IMR-90 (cell line): ENCODE results near the gene RHO. TPM values are rescaled to one million over a fixed set of nuclear protein-coding genes. Genes with fewer than 3 reads are reported as not detected.

Source experiments
- ATAC-seq: fragments of 200-7000 bp; cut with Tn5 transposase; 2 replicates; pipeline ENCODE4 v1.9.1; 2020; ENCODE audit warnings: low read depth, mild to moderate bottlenecking, moderate library complexity
- BruUV-seq: library from RNA; stranded (reverse); fragments of 400-500 nt; replicated peaks from 2 replicates; lab custom pipeline; 2021; lab: Mats Ljungman, UMichigan
- CTCF ChIA-PET: fragments of 300-600 bp; formaldehyde crosslinking; extraction: SDS; loops from one replicate; lab custom pipeline; 2021; ENCODE audit warnings: antibody characterized with exemption; lab: Yijun Ruan, JAX
- POLR2A ChIA-PET: fragments of 300-600 bp; sonication (Branson Sonifier 250); formaldehyde crosslinking; loops from one replicate; lab custom pipeline; 2022; ENCODE audit warnings: antibody characterized with exemption; ENCODE audit not compliant: unreplicated experiment; lab: Charles Lee
- DNase-seq: peaks from one replicate; pipeline ENCODE4 v3.0.0; 2013
- H2AFZ ChIP-seq: replicated peaks from 2 replicates; pipeline ENCODE3; 2013; ENCODE audit warnings: low read length, mild to moderate bottlenecking; ENCODE audit not compliant: poor library complexity
- H2AK5ac ChIP-seq: 2 replicates; pipeline ENCODE4 v1.6.1; 2013; ENCODE audit warnings: low read depth, low read length, inconsistent platforms
- H2AK9ac ChIP-seq: replicated peaks from 2 replicates; pipeline ENCODE3; 2013; ENCODE audit warnings: mild to moderate bottlenecking, low read depth, low read length, moderate library complexity; ENCODE audit not compliant: poor library complexity
- H2BK120ac ChIP-seq: 2 replicates; pipeline ENCODE4 v1.6.1; 2013; ENCODE audit warnings: low read depth, low read length, inconsistent platforms
- H2BK15ac ChIP-seq: 3 replicates; pipeline ENCODE4 v1.6.1; 2013; ENCODE audit warnings: low read depth, low read length, inconsistent platforms
- H2BK20ac ChIP-seq: 2 replicates; pipeline ENCODE4 v1.6.1; 2013; ENCODE audit warnings: low read depth, mild to moderate bottlenecking, inconsistent platforms, low read length, moderate library complexity
- H2BK5ac ChIP-seq: 2 replicates; pipeline ENCODE4 v1.6.1; 2013; ENCODE audit warnings: mild to moderate bottlenecking, low read depth, low read length, inconsistent platforms; ENCODE audit not compliant: poor library complexity, severe bottlenecking
- H3K14ac ChIP-seq: replicated peaks from 2 replicates; pipeline ENCODE4 v1.6.1; 2013; ENCODE audit warnings: low read depth, low read length, inconsistent platforms
- H3K18ac ChIP-seq: 2 replicates; pipeline ENCODE4 v1.6.1; 2013; ENCODE audit warnings: low read depth, low read length, control low read depth
- H3K23ac ChIP-seq: 2 replicates; pipeline ENCODE4 v1.6.1; 2013; ENCODE audit warnings: low read depth, low read length, inconsistent platforms
- H3K27ac ChIP-seq: 2 replicates; pipeline ENCODE4 v1.5.1; 2013; ENCODE audit warnings: mild to moderate bottlenecking, control low read depth, low read length; ENCODE audit not compliant: insufficient read depth
- H3K27me3 ChIP-seq: 2 replicates; pipeline ENCODE4 v1.6.1; 2013; ENCODE audit warnings: low read length; ENCODE audit not compliant: control insufficient read depth, insufficient read depth
- H3K36me3 ChIP-seq: 2 replicates; pipeline ENCODE4 v1.6.1; 2013; ENCODE audit warnings: low read length, mixed read lengths; ENCODE audit not compliant: control insufficient read depth, insufficient read depth
- H3K4ac ChIP-seq: 2 replicates; pipeline ENCODE4 v1.6.1; 2013; ENCODE audit warnings: low read depth, low read length, inconsistent platforms
- H3K4me1 ChIP-seq: 2 replicates; pipeline ENCODE4 v1.6.1; 2013; ENCODE audit warnings: low read length, mixed read lengths; ENCODE audit not compliant: control insufficient read depth, insufficient read depth
- H3K4me2 ChIP-seq: 2 replicates; pipeline ENCODE4 v1.6.1; 2013; ENCODE audit warnings: low read depth, mild to moderate bottlenecking, control low read depth, low read length, moderate library complexity
- H3K4me3 ChIP-seq: 2 replicates; pipeline ENCODE4 v1.5.1; 2013; ENCODE audit warnings: low read depth, mild to moderate bottlenecking, control low read depth, low read length, moderate library complexity; ENCODE audit not compliant: insufficient read depth
- H3K56ac ChIP-seq: 2 replicates; pipeline ENCODE4 v1.6.1; 2013; ENCODE audit warnings: low read length, inconsistent platforms; ENCODE audit not compliant: insufficient read depth; ENCODE audit errors: extremely low read depth
- H3K79me1 ChIP-seq, 2 experiments: 2 replicates each; pipeline ENCODE4 v1.6.1; 2013; ENCODE audit warnings: low read length in 2 of 2, inconsistent platforms in 1 of 2, low read depth in 1 of 2
- H3K9ac ChIP-seq: 2 replicates; pipeline ENCODE4 v1.6.1; 2013; ENCODE audit warnings: low read depth, low read length, control low read depth
- H3K9me1 ChIP-seq: 2 replicates; pipeline ENCODE4 v1.6.1; 2013; ENCODE audit warnings: low read length, inconsistent platforms; ENCODE audit not compliant: insufficient read depth
- H3K9me3 ChIP-seq: 2 replicates; pipeline ENCODE4 v1.6.1; 2013; ENCODE audit warnings: low read length; ENCODE audit not compliant: control insufficient read depth, insufficient read depth
- H4K20me1 ChIP-seq: 2 replicates; pipeline ENCODE4 v1.6.1; 2013; ENCODE audit warnings: low read length, inconsistent platforms; ENCODE audit not compliant: insufficient read depth
- H4K5ac ChIP-seq: 2 replicates; pipeline ENCODE4 v1.6.1; 2013; ENCODE audit warnings: mild to moderate bottlenecking, low read depth, low read length, control low read depth
- H4K8ac ChIP-seq, 2 experiments: 2 replicates each; pipeline ENCODE4 v1.6.1; 2013; ENCODE audit warnings: low read depth in 2 of 2, low read length in 2 of 2, control low read depth in 1 of 2, inconsistent platforms in 1 of 2
- H4K91ac ChIP-seq: 2 replicates; pipeline ENCODE4 v1.6.1; 2013; ENCODE audit warnings: low read depth, low read length, inconsistent platforms; ENCODE audit not compliant: insufficient read depth
- CEBPB ChIP-seq: IDR thresholded peaks from 2 replicates; pipeline ENCODE4 v1.6.1; 2012; ENCODE audit warnings: low read depth, low read length, improper control_type of control experiment
- FOS ChIP-seq: fragments of 150-350 bp; IDR thresholded peaks from 2 replicates; pipeline ENCODE4 v1.6.1; 2016; ENCODE audit warnings: low read depth, low read length
- MAFK ChIP-seq: IDR thresholded peaks from 2 replicates; pipeline ENCODE4 v1.6.1; 2012; ENCODE audit warnings: low read depth, low read length, improper control_type of control experiment
- NFE2L2 ChIP-seq: fragments of 150-350 bp; IDR thresholded peaks from 2 replicates; pipeline ENCODE4 v1.6.1; 2016; ENCODE audit warnings: low read depth, mild to moderate bottlenecking, low read length
- POLR2A ChIP-seq: IDR thresholded peaks from 2 replicates; pipeline ENCODE4 v1.6.1; 2012; ENCODE audit warnings: mild to moderate bottlenecking, low read depth, low read length
- RAD21 ChIP-seq: IDR thresholded peaks from 2 replicates; pipeline ENCODE4 v1.6.1; 2012; ENCODE audit warnings: low read length, improper control_type of control experiment
- RCOR1 ChIP-seq: IDR thresholded peaks from 2 replicates; pipeline ENCODE4 v1.6.1; 2012; ENCODE audit warnings: mild to moderate bottlenecking, low read length, improper control_type of control experiment; ENCODE audit not compliant: insufficient replicate concordance
- RFX5 ChIP-seq: IDR thresholded peaks from 2 replicates; pipeline ENCODE4 v1.8.0; 2012; ENCODE audit warnings: low read depth, mild to moderate bottlenecking, low read length, moderate library complexity
- SMC3 ChIP-seq: fragments of 150-350 bp; IDR thresholded peaks from 2 replicates; pipeline ENCODE4 v1.6.1; 2016; ENCODE audit warnings: low read depth, mild to moderate bottlenecking, antibody characterized with exemption, low read length, moderate library complexity
- USF2 ChIP-seq: fragments of 150-350 bp; IDR thresholded peaks from 2 replicates; pipeline ENCODE4 v1.6.1; 2017; ENCODE audit warnings: mild to moderate bottlenecking, antibody characterized with exemption, low read length, low read depth
- WGBS, 2 experiments: methylation state at CpG; one replicate each; pipeline versions ENCODE4 v1.1.5 to v1.1.7; 2013; ENCODE audit warnings: missing lambda C conversion rate in 2 of 2; ENCODE audit not compliant: insufficient read length in 1 of 2; ENCODE audit errors: extremely low coverage in 2 of 2; 5-methylcytosine and 5-hydroxymethylcytosine counted together
- dilution Hi-C: fragments of 300-500 bp; cut with HindIII; formaldehyde crosslinking; loops from one replicate; pipeline ENCODE4 v1.14.3; 2018; ENCODE audit warnings: low sequenced_read_pairs; ENCODE audit not compliant: unreplicated experiment
- in situ Hi-C: fragments of 300-500 bp; cut with MboI; formaldehyde crosslinking; loops from 3 replicates; pipeline ENCODE4 v1.14.3; 2019; ENCODE audit warnings: low sequenced_read_pairs, inconsistent platforms, mixed read lengths
- intact Hi-C: fragments of 100-400 bp; cut with micrococcal nuclease; formaldehyde crosslinking; loops from 2 replicates; pipeline ENCODE4 v1.10.0; 2022
- polyA plus RNA-seq, 3 experiments: library from polyadenylated mRNA; depleted of rRNA; stranded (reverse); fragments of >200 nt; gene quantifications; 2 replicates each; pipeline ENCODE4 v1.2.3, GENCODE V29; 2012; ENCODE audit warnings: low replicate concordance in 1 of 3
- total RNA-seq: library from RNA; depleted of rRNA; stranded (reverse); fragments of >200 nt; gene quantifications from 2 replicates; pipeline ENCODE4 v1.2.3, GENCODE V29; 2012

Gene RHO
- total and polyA plus RNA-seq, 2 of the 4 experiments (the other 2 are of a cell fraction): not detected

GRCh38 chr3:129485721-129486663 lies 42.4 kb upstream of the RHO start:
- Histone ChIP-seq H2AK9ac (peak overlapping the region; percentile 81), H3K4me1 (peaks cover 29% of the 10 kb centered on the region), H3K56ac (peak overlapping the region; percentile 63; the same call in 1 of the 2 replicates), H3K18ac (peak overlapping the region; percentile 90), H2BK120ac (peak overlapping the region; percentile 87), H3K9me1 (peaks cover 14% of the 10 kb centered on the region), H3K14ac (peak overlapping the region; percentile 87), H3K27me3 (no peaks in the 10 kb centered on the region), H3K36me3 (peaks cover 2% of the 10 kb centered on the region; the same call in 1 of the 2 replicates), H4K5ac (peak overlapping the region; percentile 82), H3K4ac (peak overlapping the region; percentile 89), H3K4me2 (peak overlapping the region; percentile 66), H3K23ac (peak overlapping the region; percentile 78), H4K91ac (peak overlapping the region; percentile 86), H2BK20ac (peak overlapping the region; percentile 77), H4K20me1 (peaks cover 9% of the 10 kb centered on the region), H3K27ac (peak overlapping the region; percentile 72), H4K8ac (peak overlapping the region; percentile 69 to 74; a peak in 3 of 4 replicates), H2BK5ac (peak overlapping the region; percentile 61), H3K4me3 (no peak overlapping the region), H2AK5ac (peak overlapping the region; percentile 89), H3K9me3 (no peaks in the 10 kb centered on the region), H2AFZ (peak overlapping the region; percentile 83), H2BK15ac (peak overlapping the region; percentile 87; the same call in 2 of the 3 replicates), H3K79me1 (0 out of 4 replicates have a peak, but pooled peaks cover 0 to 7% of the 10 kb centered on the region in 2 experiments), H3K9ac (peak overlapping the region; percentile 63)
- DNase-seq: peak; percentile 94
- no TSS peak for BruUV-seq
- CTCF ChIA-PET: interaction anchor here (0.6 to 1.9 kb wide), 3 partner anchors 72 to 387 kb away, joined by 3 to 8 read pairs (median 3); no protein-coding TSS in a partner anchor
- intact Hi-C loops (loop anchor here (2.0 to 5.0 kb wide), 2 partner anchors 44 to 103 kb away; partner anchors contain the start of gene IFT122), in situ Hi-C loops (no loop called here), dilution Hi-C loops (no loop called here)
- POLR2A ChIA-PET: no interaction called here
- 10% methylated on average over 6 of the region's 11 CpGs; no CpG with 5 or more reads in 1 of the 2 experiments for WGBS, 2 experiments
- peak; percentile 76 for ATAC-seq
- TF ChIP-seq NFE2L2: peak; percentile 13; the same call in 1 of the 2 replicates
- TF ChIP-seq RFX5: no peak
- TF ChIP-seq USF2: no peak
- peak; percentile 98 for TF ChIP-seq CEBPB
- TF ChIP-seq SMC3: peak; percentile 18; the same call in 1 of the 2 replicates
- peak; percentile 89 for TF ChIP-seq MAFK
- TF ChIP-seq FOS: peak; percentile 48; the same call in 1 of the 2 replicates
- TF ChIP-seq RAD21: peak; percentile 8; the same call in 1 of the 2 replicates
- 0 out of 2 replicates have a peak, but pooled peaks have one; percentile 15 for TF ChIP-seq POLR2A
- TF ChIP-seq RCOR1: peak; percentile 75
